Hepatocyte (in vitro differentiated cells): ENCODE measurements around the gene ZBTB20.

Experiments used
- EZH2 ChIP-seq: fragments of 200-600 bp; sonication (generic); IDR thresholded peaks from 2 replicates; pipeline ENCODE4 v1.6.1; 2016; ENCODE audit warnings: antibody characterized with exemption, mild to moderate bottlenecking, borderline replicate concordance
- EZH2phosphoT487 ChIP-seq: fragments of 200-600 bp; sonication (generic); IDR thresholded peaks from one replicate; pipeline ENCODE4 v1.6.1; 2018; ENCODE audit warnings: antibody characterized with exemption, mild to moderate bottlenecking, low read depth, moderate library complexity; ENCODE audit not compliant: unreplicated experiment, severe bottlenecking
- TF ChIP-seq, protein P1 (sequence below): fragments of 200-600 bp; sonication (generic); IDR thresholded peaks from 2 replicates; pipeline ENCODE4 v1.5.1; 2016; ENCODE audit warnings: antibody characterized with exemption, mild to moderate bottlenecking; ENCODE audit not compliant: poor library complexity

DNA sequence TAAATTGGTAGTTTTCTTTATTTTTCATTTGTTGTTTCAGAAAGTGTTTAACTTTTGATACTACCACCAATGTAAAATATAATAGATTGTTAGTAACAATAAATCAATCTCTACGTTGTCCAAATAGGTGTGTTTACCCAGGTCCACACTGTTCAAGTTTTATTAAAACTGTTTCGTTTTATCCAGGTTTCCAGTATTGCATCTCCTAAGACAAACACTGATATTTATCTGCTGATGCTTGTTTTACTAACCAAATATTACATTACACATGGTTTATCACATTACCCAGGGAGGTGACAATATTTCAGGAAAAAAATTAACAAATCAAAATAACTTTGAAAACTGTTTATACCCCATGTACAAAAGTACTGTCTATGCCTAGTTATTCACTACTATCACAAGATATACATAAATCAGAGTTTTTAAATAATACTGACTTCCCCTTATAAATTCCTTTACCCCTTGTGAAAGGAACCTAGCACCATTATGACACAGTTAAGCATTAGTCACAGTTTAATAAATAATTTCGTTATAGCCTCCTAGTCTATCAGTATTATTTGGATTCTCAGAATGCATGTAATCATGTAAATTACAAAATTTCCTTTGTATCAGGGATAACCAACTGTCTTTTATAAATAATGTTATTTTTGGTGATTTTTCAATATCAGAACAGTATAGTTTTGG is 205.3 kb downstream of the ZBTB20 start:
- TF ChIP-seq EZH2 = no peak
- TF ChIP-seq, protein P1, sequence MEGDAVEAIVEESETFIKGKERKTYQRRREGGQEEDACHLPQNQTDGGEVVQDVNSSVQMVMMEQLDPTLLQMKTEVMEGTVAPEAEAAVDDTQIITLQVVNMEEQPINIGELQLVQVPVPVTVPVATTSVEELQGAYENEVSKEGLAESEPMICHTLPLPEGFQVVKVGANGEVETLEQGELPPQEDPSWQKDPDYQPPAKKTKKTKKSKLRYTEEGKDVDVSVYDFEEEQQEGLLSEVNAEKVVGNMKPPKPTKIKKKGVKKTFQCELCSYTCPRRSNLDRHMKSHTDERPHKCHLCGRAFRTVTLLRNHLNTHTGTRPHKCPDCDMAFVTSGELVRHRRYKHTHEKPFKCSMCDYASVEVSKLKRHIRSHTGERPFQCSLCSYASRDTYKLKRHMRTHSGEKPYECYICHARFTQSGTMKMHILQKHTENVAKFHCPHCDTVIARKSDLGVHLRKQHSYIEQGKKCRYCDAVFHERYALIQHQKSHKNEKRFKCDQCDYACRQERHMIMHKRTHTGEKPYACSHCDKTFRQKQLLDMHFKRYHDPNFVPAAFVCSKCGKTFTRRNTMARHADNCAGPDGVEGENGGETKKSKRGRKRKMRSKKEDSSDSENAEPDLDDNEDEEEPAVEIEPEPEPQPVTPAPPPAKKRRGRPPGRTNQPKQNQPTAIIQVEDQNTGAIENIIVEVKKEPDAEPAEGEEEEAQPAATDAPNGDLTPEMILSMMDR = no peak
- no peak for TF ChIP-seq EZH2phosphoT487
